Epithelial cell of esophagus (primary cell): ENCODE data around the gene TMEM91.

ENCODE experiments used
- DNase-seq: peaks from one replicate; pipeline ENCODE4 v3.0.0; 2010; ENCODE audit warnings: low read depth
- H3K4me3 ChIP-seq: 2 replicates; pipeline ENCODE4 v1.5.1; 2011; ENCODE audit warnings: mild to moderate bottlenecking, low read length, control low read depth
- TF ChIP-seq, protein P1 (sequence below): IDR thresholded peaks from 2 replicates; pipeline ENCODE4 v1.5.1; 2011; ENCODE audit warnings: low read depth, mild to moderate bottlenecking, low read length, control low read depth, inconsistent platforms; ENCODE audit not compliant: insufficient read depth; ENCODE audit errors: missing control alignments

The TMEM91 gene

DNA sequence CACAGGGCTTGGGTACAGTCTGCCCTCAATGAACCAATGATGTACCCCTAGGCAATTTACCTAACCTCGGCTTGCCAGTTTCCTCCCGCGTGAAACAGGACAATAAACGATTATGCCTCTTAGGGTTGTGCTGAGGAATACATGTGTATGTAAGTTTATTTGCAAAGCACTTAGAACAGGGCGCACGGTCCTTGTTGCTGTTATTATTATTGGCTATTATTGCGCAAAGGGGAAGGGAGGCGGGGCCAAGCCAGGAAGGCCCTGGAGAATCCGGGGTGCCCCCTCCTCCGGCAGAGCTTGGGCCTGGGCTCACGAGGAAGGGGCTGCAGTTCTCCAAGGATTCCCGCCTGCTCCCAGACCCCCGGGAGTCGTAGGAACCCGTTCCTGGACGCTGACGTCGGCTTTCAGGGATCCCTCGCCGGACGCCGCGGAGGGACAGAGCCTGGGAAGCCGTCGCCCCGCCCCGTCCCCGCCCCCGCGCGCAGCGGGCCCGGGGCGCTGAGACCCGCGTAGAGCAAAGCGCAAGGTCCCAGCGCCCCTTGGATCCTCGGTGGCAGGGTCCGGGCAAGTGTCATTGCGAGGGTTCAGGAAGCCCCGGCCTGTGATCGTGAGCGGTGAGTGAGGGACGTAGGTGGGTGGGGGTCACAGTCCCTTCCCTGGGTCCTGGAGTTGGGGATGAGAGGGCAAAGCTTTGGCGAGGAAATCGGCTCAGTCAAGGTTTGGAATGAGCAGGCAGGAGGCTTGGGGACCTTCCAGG is at the start of gene TMEM91:
Gene TMEM91 (plus strand): TSS at position 293 of the 757 bp plus-strand sequence. CDS start 1,777 bp downstream, outside the sequence.
- TF ChIP-seq, protein P1, sequence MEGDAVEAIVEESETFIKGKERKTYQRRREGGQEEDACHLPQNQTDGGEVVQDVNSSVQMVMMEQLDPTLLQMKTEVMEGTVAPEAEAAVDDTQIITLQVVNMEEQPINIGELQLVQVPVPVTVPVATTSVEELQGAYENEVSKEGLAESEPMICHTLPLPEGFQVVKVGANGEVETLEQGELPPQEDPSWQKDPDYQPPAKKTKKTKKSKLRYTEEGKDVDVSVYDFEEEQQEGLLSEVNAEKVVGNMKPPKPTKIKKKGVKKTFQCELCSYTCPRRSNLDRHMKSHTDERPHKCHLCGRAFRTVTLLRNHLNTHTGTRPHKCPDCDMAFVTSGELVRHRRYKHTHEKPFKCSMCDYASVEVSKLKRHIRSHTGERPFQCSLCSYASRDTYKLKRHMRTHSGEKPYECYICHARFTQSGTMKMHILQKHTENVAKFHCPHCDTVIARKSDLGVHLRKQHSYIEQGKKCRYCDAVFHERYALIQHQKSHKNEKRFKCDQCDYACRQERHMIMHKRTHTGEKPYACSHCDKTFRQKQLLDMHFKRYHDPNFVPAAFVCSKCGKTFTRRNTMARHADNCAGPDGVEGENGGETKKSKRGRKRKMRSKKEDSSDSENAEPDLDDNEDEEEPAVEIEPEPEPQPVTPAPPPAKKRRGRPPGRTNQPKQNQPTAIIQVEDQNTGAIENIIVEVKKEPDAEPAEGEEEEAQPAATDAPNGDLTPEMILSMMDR: no peak
- peak; percentile 53 for DNase-seq
- H3K4me3 ChIP-seq: peak within 1 kb of the TSS; percentile 68

DNA sequence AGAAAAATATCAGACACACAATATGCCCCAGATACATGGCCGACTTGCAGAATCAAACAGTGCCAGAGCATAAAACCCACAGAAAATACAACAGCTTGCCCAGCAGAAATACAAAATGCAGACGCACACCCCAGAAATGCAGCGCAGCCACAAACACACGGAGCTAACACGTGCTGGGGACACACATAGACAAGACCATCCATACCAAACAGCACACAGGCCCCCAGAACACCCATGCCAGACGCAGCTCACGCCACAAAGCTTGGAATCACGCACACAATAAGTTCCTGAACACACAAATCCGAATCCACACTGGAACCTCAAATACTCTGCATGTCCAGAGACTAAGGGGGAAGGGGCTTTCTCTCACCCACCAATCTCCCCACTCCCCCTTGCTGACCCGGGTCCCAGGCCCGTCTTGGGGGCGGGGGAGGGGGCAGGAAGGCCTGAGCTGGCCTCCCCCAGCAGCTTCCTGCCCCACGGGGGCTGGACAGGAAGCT is 49.2 kb upstream of the TMEM91 start:
- peak; percentile 13 for DNase-seq
- TF ChIP-seq, protein P1: no peak
- H3K4me3 ChIP-seq: no peak overlapping the region

DNA sequence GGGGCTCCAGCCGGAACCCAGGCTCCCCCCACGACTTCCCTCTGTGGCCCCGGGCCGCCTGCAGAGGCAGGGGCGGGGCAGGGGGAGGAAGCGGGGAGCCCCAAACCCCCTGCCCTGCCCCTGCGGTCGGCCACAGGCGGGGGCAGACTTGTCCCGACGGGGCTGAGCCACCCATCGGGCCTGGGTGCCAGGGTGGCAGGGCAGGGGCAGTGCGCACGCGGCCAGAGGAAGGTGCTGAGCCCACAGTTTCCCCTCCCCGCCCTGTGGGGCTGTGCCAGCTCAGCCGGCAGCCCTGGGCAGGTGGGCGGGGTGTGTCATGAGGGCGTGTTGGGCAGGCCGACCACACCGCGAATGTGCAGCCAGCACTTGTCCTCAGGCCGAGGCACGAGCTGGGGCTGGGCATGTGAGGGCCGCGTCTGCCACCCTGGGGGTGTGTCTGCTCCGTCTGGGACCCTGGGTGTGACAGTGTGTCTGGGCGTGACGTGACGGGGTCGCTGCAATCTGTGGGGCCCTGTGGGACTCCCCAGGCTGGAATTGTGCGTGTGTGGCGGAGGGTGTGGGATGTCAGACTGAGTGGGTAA is 48.7 kb upstream of the TMEM91 start:
- TF ChIP-seq, protein P1: no peak
- DNase-seq: peak; percentile 94
- no peak overlapping the region for H3K4me3 ChIP-seq

DNA sequence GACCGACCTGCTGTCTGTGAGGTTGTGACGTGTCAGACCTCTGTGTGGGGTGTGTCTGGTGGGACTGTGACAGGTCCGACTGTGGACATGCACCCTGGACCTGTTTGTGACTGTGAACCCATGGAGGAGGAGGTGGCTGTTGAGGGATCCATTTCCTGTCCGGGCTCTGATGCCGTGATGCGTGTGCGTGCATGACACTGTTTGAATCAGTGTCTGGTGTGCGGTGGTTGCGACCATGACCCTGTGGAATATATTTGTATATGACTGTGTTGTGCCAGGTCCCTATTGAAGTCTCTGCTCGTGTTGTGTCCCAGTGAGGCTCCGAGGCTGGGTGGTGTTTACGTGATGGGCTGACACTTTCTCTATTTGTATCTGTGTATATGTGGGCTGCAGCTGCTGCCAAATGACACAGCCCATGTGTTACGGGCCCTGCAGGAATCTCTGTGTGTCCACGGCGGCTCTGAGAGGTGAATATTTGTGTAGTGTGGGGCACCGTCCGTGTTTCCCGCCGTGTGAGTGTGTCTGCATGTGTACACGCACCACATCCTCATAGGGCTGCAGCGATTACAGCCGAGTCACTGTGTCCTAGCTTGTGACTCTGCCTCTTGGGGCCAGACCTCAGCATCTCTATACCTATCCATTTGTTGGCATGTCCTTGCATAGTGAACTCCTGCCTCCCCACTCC is 48.0 kb upstream of the TMEM91 start:
- no peak overlapping the region for H3K4me3 ChIP-seq
- peak; percentile 39 for DNase-seq
- TF ChIP-seq, protein P1: no peak

DNA sequence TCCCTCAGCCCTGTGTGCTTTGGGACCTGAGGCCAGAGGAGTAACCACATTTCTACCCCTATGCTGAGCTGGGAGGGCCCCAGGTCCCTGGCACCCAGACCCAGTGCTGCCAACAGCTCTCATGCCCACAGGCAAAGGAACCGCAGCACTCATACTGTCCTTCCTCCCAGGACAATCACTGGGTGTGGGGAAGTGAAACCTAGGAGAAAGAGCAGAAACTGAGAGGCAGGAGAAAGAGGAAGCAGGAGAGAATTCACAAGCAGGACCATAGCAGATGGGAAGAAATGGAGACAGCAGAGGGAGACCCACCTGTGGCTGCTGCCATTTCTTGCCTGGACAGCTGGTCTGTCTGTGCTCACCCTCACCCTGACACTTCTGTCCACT is 47.5 kb upstream of the TMEM91 start:
- no peak for DNase-seq
- H3K4me3 ChIP-seq: no peak overlapping the region
- TF ChIP-seq, protein P1: no peak

DNA sequence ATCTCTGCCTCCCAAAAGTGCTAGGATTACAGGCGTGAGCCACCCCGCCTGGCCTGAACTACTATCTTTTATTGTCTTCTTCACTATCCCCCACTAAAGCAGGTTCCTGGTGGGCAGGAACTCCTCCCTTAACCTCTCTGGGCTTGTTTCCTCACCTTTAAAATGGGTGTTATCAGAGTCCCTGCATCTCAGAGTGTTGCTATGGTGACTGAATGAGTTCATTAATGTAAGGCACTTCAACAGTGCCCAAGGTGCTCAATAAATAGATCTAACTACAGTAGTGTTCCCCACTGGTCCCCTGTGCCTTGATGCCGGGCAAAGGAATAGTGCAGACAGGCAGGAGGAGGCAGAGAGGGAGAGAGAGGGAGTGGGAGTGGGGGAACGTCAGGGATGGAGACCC is 45.9 kb upstream of the TMEM91 start:
- H3K4me3 ChIP-seq: no peak overlapping the region
- TF ChIP-seq, protein P1: no peak
- no peak for DNase-seq
